HG02970 (cell line): ENCODE data around the gene ISG15.
"Not testable (repeated sequence)": the region's sequence is repeated elsewhere in the genome, so short reads cannot be mapped to it uniquely, and the experiment has no call there.

Source experiments
- ATAC-seq: cut with Tn5 transposase; IDR thresholded peaks from one replicate; pipeline ENCODE4 v1.9.1; 2021; ENCODE audit warnings: mild to moderate bottlenecking, moderate library complexity, moderate number of reproducible peaks; ENCODE audit not compliant: unreplicated experiment, low FRiP score

ISG15 gene

GRCh38 chr1:1055841-1056736 is 42.8 kb downstream of the ISG15 start:
- no peak for ATAC-seq

GRCh38 chr1:1057769-1058087 is 44.4 kb downstream of the ISG15 start:
- not testable (repeated sequence) for ATAC-seq

GRCh38 chr1:1058088-1058905 is 45.0 kb downstream of the ISG15 start:
- ATAC-seq: no peak

DNA sequence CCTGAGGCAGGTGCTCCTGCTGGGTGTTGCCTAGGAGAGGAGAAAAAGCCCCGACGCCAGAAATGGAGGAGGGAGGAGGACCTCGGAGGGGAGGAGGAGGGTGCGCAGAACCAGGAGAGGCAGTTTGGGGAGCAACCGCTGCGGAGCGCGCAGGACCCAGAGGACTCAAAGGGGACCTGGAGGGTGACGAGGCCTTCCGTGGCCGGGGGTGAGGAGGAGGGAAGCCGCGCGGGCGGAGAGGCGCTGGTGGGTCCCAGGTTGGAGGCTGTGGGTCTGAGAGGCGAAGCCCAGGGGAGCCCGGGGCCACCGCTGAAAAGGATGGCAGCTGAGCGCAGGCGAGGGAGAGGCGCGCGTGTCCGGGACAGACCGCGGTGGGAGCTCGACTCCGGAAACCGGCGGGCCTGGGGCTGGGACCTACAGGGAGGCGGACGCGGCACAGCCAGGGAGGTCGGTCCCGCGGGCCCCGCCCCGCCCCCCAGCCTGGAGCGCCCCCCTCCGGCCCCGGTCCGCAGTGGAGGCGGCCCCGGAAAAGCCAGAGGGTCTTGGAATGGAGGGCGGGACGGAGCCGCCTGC is 45.7 kb downstream of the ISG15 start:
- peak; percentile 37 for ATAC-seq

DNA sequence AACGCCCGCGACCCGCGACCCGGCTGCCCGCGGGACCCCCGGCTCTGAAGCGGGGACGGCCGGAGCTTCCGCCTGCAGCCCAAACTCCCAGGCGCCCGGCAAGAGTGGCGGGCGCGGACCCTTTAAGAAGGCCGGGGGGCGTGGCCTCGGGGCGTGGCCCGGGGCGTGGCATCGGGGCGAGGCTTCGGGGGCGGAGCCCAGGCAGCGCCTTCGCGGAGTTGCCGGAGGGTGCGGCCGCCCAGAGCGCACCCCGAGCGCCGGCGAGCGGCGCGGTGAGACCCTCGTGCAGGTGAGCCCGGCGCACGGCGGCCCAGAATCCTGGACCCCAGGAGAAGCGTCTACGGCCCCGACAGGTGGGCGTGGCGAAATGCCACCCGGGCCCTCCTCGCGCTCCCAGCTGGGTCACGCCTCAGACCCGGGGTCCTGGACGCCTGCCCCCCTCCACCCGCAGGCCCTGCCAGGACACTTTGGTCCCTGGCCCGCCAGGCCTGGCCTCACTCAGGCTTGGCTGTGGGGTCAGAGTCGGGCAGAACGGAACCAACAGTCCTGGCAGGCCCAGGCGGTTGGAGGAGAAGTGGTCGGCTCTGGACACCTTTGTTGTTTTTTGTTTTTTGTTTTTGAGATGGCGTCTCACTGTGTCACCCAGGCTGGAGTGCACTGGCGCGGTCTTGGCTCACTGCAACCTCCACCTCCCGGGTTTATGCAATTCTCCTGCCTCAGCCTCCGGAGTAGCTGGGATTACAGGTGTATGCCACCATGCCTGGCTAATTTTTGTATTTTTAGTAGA is 46.4 kb downstream of the ISG15 start:
- peak; percentile 59 for ATAC-seq

- no peak for ATAC-seq
These were observed 47.1 kb downstream of the ISG15 start for GRCh38 chr1:1060281-1061000.

DNA sequence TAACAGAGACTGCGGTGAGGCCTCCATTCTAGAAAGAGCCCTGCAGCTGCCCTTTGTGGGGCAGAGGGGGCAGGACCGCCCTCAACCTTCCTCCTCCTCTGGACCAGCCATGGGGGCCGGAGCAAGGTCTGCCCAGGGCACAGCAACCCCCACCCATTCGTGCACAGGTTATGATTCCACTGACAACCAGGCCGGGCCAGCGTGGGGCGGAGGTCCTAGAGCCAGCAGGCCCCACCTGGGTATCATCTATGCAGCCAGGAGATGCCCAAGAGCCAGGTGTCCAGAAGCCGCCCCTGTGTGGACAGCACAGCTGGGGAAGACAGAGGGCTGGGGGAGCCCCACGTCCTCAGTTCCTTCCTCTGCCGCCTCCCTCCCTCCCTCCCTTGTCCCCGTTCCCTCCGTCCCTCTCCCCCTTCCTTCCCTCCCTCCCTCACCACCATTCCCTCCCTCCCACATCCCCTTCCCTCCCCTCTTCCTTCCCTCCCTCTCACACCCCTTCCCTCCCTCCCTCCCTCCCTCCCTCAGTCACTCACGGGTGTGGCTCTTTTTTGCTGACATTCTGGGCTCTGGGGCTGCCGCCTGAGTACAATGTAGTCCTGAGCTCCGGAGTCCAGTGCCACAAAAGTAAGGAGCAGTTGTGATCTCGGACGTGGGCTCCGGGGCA is 48.5 kb downstream of the ISG15 start:
- no peak for ATAC-seq

GRCh38 chr1:1062348-1063163 is 49.3 kb downstream of the ISG15 start:
- no peak for ATAC-seq

- ATAC-seq: no peak
These were observed 50.1 kb downstream of the ISG15 start for GRCh38 chr1:1063261-1063944.
